H1 (cell line): ENCODE measurements around the gene KBTBD2. TPM values are rescaled to one million over a fixed set of nuclear protein-coding genes. Genes with fewer than 3 reads are reported as not detected.

Experiments
- CHD2 ChIP-seq: IDR thresholded peaks from 2 replicates; pipeline ENCODE4 v1.6.1; 2012; ENCODE audit warnings: low read length, improper control_type of control experiment
- CTCF ChIP-seq, 3 experiments: IDR thresholded peaks; 1 replicate in 2 of 3; 2 replicates in 1 of 3; pipeline versions ENCODE4 v1.5.1 to v1.6.1; 2011; ENCODE audit warnings: low read length in 3 of 3, mild to moderate bottlenecking in 3 of 3, inconsistent platforms in 2 of 3, low read depth in 1 of 3, moderate library complexity in 1 of 3; ENCODE audit not compliant: insufficient read depth in 1 of 3; ENCODE audit errors: control extremely low read depth in 1 of 3
- NRF1 ChIP-seq: IDR thresholded peaks from 2 replicates; pipeline ENCODE4 v1.6.1; 2011; ENCODE audit warnings: mild to moderate bottlenecking, low read depth, low read length, improper control_type of control experiment
- ZNF274 ChIP-seq: IDR thresholded peaks from 2 replicates; pipeline ENCODE4 v1.7.0; 2012; ENCODE audit warnings: low read length, borderline replicate concordance; ENCODE audit errors: extremely low read depth
- polyA plus RNA-seq, 7 experiments: library from polyadenylated mRNA; depleted of rRNA in 3 of 7; stranded (reverse) in 5 of 7; unstranded in 2 of 7; fragments of >200 nt in 5 of 7; fragments of 200-250 nt in 2 of 7; gene quantifications; 1 replicate in 5 of 7; 2 replicates in 1 of 7; 4 replicates in 1 of 7; pipeline versions ENCODE4 v1.2.1 to v1.2.3, GENCODE V29; 2011 to 2013; ENCODE audit warnings: missing spikeins in 2 of 7, mixed read lengths in 2 of 7
- total RNA-seq: library from RNA; stranded (reverse); fragmentation: NEBNext Ultra II Directional; extraction: Animal tissue kit (Norgen Biotek cat#: 25700); gene quantifications from 2 replicates; pipeline ENCODE4 v1.2.1, GENCODE V29; 2021

Gene KBTBD2
- total and polyA plus RNA-seq, 2 of the 8 experiments (the other 6 are each of a cell fraction or from before 2014, with no cell fraction given): 13.1 to 25.7 TPM

DNA sequence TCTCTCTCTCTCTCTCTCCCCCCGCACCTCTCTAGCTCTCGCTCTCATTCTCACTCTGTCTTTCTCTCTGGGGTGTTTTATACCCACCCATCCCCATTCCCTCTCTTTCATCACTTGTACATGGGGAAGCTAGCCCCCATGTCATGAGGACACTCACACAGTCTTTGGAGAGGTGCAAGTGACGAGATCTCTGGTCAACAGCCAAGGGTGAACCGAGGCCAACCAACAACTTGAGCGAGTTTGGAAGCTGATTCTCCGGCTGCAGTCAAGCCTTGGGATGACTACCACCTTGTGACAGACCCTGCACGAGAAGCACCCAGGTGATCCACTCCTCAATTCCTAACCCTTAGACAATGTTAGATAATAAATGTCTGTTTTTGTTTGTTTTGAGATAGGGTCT is 10.1 kb upstream of the KBTBD2 start (continued):
- TF ChIP-seq CTCF (IDR thresholded peaks at IDR 0.05; ENCODE audit: control extremely low read depth in 1 of 3, insufficient read depth in 1 of 3, low read depth in 1 of 3, low read length in 3 of 3): no peak
- no peak for TF ChIP-seq CHD2
- TF ChIP-seq NRF1: no peak
- TF ChIP-seq ZNF274: no peak
